Bone marrow (tissue), 2 donors: ENCODE results near the gene NEXN.

Experiments
- DNase-seq, 2 donors: peaks; one replicate each; lab custom pipeline; 2025; lab: John Stamatoyannopoulos, UW

The NEXN gene

DNA sequence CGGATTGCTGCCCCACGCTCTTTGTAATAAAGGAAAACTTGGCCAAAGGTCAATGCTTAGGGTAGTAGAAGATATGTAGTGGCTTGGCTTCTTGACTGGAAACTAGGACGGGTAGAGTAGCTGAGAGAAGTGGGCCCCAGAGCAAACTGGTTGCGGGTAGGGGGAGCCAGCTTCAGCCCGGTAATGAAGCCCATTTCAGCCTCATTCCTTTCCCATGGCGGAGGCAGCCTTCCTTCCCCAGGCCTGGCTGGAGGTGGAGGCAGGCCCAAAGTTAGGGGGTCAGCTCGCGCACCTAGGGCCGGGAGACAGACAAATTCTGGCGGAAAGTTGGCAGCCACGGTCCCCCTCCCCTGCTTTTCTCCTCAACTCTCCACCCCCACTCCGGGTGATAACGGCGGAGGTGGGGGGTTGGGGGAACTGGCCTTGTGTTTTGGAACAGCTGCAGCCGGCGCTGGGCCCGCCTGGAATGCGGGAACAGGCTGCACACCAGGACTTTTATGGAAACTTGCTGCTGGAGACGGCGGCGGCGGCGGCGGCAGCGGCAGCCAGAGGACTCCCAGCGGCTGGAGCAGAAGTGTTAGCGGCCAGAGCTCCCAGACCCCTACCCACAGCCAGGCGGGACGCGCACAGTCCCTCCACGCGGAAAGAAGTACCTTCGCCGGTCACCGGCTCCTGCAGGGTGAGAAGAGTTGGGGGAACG is at the start of gene NEXN:
NEXN (plus strand) TSS at position 544 of the 700 bp plus-strand sequence. CDS start 27,483 bp downstream, outside the sequence.
- peak in 1 of 2 donors; percentile 35 for DNase-seq

GRCh38 chr1:77841574-77841973 is 46.9 kb upstream of the NEXN start:
- DNase-seq = no peak

DNA sequence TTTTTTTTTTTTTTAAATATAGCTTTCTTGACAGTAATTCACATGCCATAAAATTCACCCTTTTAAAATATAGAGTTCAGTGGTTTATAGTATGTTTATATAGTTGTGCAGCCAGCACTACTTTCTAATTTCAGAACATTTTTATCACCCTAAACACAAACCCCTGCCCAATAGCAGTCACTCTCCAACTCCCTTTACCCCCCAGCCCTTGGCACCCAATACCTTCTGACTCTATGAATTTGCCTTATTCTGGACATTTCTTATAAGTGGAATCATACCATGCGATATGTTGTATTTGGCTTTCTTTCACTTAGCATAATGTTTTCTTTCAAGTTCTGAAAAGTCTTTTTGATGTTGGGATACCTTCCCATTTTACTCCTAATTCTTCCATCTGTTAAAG is 42.5 kb upstream of the NEXN start:
- DNase-seq = no peak

DNA sequence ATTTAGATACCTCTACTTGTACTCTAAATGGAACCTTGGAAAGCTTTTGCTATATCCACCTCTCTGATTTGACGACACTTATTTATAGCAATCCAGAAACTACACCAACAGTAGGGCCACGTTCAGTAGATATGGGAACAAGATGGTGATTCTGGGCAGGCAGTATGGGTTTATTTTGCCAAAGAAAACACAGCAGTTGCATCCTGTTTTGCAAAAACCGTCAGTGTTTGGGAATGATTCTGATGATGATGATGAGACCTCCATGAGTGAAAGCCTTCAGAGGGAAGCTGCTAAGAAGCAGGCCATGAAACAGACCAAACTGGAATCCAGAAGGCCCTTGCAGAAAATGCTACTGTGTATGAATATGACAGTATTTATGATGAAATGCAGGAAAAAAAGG is 41.5 kb upstream of the NEXN start:
- no peak for DNase-seq

DNA sequence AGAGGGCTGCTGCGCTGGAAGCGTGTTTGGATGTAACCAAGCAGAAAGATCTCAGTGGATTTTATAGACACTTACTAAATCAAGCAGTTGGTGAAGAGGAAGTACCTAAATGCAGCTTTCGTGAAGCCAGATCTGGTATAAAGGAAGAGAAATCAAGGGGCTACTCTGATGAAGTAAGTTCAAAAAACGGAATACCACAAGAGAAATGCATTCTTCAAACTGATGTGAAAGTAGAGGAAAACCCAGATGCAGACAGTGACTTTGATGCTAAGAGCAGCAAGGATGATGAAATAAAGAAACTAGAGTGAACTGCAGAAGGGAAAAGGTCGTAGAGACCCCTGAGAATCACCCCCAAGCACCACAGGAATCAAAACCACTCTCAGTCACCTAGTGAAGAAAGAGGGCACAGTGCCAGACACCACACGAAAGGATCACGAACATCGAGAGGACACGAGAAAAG is 40.8 kb upstream of the NEXN start:
- no peak for DNase-seq

GRCh38 chr1:77850082-77850481 is 38.3 kb upstream of the NEXN start:
- no peak for DNase-seq

DNA sequence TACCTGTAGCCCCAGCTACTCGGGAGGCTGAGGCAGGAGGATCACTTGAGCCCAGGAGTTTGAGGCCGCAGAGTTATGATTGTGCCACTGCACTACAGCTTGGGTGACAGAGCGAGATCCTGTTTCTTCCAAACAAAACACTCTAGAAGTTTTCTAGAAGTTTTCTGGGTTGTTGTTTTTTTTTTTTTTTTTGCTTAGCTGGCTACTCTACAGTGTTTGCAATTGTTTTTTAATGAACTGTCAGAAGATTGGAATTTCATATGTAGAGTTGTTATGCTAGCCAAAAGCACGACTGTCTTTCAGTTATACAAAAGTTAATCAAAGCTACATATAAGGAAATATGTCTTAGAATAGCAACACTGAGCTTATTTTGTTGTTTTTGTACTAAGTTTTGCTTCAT is 30.9 kb upstream of the NEXN start:
- DNase-seq = no peak

DNA sequence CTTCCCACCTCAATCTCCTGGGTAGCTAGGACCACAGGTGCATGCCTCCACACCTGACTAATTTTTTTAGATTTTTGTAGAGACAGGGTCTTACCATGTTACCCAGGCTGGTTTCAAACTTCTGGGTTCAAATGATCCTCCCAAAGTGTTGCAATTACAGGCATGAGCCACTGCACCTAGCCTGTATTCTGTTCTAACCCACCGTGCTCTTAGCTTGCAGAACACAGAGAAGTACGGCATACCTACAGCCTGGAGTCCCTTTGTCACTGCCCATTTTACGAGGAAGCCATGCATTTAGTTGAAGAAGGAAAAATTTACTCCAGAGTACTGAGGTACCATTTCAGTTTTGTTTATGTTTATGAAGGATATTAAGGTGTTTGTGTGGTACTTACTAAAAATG is 29.7 kb upstream of the NEXN start:
- no peak for DNase-seq

DNA sequence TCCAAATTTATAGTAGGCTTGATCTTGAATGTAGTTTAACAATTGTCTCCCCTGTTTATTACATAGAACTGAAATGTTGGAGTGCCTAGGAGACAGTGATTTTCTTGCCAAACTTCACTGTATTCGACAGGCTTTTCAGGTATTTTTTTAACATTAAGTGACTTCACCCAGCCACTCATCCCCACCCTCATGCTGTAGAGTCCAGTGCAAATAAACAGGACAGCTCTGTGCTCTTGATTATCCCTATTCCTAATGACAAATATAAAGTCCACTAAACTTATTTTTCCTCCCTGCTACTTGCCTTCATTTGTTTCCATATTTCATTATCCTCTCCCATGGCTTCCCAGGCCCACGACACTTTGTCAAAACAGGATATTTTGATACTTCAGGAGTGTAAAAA is 29.2 kb upstream of the NEXN start:
- DNase-seq = no peak

GRCh38 chr1:77866296-77866695 is 22.1 kb upstream of the NEXN start:
- no peak for DNase-seq

GRCh38 chr1:77872645-77873044 is 15.8 kb upstream of the NEXN start:
- no peak for DNase-seq

GRCh38 chr1:77873461-77873860 is 15.0 kb upstream of the NEXN start:
- no peak for DNase-seq

DNA sequence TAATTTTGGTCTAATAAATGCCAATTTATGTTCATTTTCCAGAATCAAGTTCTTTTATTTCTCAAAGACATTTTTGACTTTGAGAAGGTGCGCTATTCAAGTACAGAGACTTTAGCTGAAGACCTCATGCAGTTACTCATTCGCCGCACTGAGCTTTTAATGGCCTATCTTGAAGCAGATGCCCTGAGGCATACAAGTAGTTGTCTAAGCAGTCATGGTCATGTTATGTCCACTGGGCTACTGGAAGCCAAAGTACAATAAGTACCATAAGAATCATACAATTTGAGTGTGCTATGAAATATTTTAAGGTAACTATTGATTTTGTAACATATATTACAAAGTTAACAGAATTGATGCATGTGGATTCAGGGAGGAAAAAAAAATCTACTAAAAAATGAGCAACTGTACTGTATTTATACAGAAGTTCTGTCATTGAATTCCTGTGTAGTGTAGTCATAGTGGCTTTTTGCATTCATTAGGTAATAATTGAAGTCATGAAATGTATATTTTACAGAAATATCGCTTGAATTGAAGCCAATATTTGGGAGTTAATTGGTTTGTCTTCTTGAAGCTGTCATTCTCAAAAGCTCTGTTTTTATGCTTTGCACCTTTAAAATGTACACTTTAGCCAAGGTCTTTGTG is 13.5 kb upstream of the NEXN start:
- DNase-seq = no peak

DNA sequence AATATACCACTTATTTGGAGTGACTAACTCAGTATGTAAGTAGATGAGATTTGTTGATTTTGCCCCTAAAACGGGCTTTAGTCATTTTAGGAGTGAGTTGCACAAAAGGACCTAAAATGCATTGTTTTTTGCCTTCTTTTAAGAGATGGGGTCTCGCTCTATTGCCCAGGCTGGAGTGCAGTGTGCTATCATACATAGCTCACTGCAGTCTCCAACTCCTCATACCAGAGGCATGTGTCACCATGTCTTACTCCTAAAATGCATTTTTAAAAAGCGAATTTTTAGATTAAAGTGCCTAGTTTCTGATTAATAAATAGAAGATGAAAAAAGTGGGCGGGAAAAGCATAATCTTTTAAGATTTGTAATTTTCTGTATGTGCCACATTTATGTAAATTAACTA is 11.5 kb upstream of the NEXN start:
- no peak for DNase-seq

- DNase-seq = no peak
Observed at GRCh38 chr1:77881061-77881460, 7.4 kb upstream of the NEXN start.

DNA sequence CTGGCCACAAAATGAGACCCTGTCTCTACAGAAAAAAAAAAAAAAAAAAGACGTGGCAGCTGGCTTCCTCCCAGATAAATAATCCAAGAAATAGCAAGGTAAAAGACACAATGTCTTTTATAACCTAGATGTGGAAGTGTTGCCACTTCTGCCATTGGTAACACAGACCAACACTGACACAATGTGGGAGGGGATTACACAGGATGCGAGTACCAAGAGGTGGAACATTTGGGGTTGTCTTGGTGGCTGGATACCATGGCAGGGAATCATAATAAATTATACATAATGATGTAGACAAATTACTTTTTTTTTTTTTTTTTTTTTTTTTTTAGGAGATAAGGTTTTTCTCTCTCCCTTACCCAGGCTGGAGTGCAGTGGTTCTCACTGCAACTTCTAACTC is 6.0 kb upstream of the NEXN start:
- DNase-seq = no peak

DNA sequence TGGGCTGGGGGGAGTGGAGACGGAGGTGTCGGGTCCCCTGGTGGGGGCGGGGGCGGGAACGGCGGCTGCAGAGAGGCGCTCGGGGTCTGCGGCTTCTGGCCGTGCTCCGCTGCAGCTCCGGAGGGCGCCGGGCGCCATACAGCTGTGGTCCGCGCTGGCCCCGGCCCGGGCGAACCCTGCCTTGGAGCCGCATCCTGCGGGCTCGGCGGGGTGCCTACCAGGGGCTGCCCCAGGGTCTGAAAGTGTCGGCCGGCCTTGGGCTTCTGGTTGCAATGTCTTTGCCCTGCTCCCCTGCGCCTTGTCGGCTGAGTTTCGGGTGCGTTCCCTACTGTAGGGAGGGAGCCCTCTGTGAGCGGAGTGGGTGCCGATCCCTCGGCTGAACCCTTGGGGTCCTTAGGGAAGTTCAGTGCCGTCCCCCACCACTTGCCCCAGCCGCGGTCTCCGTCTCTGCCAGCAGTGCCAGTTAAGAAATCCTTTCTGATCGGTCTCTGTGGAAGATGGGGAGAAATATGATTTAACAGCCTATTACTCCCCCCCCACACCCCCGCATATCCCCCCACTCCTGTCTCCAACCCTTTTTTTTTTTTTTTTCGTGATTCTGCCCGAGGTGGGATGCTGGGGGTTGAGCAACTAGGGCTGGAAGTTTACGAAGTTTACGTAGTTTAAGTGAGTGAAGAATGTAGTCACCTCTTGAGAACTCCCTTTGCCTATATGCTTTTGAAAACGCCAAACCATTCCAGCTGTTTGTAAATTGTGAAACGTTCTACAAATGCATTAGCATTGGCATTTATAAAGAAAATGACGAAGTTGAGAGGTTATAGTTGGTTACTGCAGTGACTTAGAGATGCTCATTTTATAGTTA is 588 bp downstream of the NEXN start:
- DNase-seq = peak in 1 of 2 donors; percentile 17

DNA sequence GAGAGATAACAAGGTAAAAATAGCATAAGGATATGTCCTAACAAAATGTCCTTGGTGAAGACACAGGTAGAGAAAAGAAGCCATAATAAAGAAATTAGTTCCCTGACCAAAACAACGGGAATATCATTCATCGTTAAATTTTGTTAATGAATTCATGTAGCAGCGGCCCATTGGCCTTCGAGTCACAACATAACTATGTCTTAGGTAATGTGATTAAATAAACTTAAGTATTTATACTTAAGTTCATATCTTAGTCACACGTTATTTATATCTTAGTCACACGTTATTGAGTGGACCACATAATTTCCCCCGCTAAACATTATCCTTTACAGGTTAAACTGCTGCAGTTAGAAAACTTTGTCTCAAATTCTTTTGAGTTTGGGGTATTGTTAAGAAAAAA is 1.2 kb downstream of the NEXN start:
- DNase-seq = no peak

GRCh38 chr1:77891200-77891599 is 2.8 kb downstream of the NEXN start:
- DNase-seq = no peak

DNA sequence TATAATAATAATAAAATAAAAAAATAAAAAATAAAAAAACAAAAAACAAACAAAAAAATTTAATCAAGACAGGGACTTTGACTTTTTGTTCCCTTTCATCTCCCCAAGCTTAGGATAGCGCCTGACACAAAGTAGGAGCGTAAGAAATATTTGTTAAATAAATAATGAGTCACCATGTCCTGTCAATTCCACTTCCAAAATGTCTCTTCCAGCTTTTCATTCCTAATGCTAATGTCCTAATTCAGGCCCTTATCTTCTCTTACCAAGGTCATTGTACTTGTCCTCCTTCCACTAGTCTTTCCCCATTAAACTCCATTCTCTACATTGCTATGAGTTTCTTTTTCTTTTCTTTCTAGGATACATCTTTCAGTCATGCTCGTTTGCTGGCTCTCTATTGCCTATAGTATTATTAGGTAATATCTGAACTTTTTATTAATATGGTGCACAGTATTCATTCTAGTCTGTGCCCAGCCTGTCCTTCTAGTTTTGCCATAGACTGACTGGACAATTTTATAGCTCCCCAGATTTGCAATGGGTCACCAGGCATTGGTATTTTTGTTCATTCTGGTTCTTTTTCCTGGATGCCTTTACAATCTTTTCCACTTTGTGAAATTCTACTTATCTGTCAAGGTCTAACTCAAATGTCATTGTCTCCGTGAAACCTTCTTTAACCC is 11.4 kb downstream of the NEXN start:
- DNase-seq = no peak

GRCh38 chr1:77900687-77901293 is 12.4 kb downstream of the NEXN start:
- peak in 1 of 2 donors; percentile 30 for DNase-seq

GRCh38 chr1:77905603-77906002 is 17.2 kb downstream of the NEXN start:
- no peak for DNase-seq
